NCI-H1694 (cell line): ENCODE results near the gene ACOXL.

Experiments
- DNase-seq: peaks from one replicate; lab custom pipeline; 2025; lab: John Stamatoyannopoulos, UW

ACOXL gene

GRCh38 chr2:110875384-110875725, 143.0 kb downstream of the ACOXL start:
- no peak for DNase-seq

- no peak for DNase-seq
Measured at GRCh38 chr2:110876167-110876999, 144.0 kb downstream of the ACOXL start.

GRCh38 chr2:110877031-110877827, 144.9 kb downstream of the ACOXL start:
- no peak for DNase-seq

GRCh38 chr2:110878150-110878549, 145.8 kb downstream of the ACOXL start:
- DNase-seq: no peak

DNA sequence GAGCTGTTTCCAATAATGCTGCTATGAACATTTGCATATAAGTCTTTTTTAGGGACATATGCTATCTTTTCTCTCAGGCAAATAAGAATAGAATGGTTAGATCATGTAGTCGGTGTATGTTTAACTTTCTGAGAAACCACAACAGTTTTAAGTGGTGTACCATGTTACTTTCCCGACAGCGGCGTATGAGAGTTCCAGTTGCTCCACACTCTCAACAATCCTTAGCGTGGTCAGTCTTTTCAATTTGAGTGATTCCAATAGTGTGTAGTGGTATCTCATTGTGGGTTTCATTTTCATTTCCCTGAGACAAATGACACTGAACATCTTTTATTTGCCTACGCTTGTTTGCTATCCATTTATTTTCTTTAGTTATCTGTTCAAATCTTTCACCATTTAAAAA, 149.5 kb downstream of the ACOXL start:
- DNase-seq: no peak

- no peak for DNase-seq
Measured at GRCh38 chr2:110883406-110883805, 151.0 kb downstream of the ACOXL start.

DNA sequence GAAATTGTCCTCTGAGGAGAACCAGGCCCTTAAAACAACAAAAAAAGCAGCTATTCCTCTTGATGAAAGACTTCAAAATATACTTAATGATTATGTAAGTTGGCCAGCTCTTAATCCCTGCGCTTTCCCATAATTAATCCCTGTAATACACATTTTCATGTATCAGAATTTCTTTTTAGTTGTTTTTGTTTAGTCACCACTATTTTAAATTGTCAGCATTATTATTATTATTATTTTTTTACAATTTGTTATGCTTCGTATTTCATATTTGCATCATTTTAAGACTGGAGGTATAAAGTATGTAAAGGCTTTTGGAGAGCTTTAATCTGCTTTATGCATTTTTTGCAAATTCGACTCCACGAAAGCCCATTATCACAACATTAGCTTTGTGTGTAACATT, 152.9 kb downstream of the ACOXL start:
- no peak for DNase-seq

- DNase-seq: no peak
Measured at GRCh38 chr2:110886826-110887573, 154.6 kb downstream of the ACOXL start.

- no peak for DNase-seq
Measured at GRCh38 chr2:110888411-110888810, 156.0 kb downstream of the ACOXL start.

DNA sequence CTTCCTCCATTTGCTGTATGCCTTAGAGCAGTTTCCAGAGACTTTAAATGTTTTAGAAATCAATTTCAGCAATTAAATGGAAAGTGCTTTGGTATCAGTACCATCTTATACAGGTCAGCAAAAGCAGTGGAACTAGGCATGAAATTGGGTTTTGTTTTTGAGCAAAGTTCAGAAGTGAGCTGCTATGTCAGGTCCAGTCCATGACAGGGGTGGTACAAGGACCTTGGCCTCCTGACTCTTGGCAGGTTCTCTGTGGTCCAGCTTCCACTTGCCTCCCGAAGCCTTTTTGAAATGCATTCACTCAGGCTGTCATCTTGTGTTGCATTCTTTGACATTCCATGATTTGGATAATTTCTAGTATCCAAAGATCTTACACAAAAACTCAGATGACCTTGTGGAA, 159.3 kb downstream of the ACOXL start:
- DNase-seq: no peak

DNA sequence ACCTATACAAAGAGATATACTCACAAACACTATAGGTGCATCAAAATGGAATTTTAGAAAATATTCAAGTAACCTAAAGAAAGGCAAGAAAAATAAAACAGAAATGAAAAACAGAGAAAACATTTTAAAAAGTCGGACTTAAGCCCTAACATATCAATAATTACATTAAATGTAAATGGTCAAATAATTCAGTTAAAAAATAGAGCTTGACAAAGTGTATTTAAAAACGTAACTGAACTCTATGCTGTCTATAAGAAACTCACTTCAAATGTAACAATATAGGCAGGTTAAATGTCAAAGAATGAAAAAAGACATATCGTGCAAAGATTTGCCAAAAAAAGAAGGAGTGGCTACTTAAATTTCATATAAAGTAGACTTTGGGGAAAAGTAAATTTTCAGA, 163.9 kb downstream of the ACOXL start:
- no peak for DNase-seq

GRCh38 chr2:110897966-110898365, 165.6 kb downstream of the ACOXL start:
- no peak for DNase-seq

- DNase-seq: no peak
Measured at GRCh38 chr2:110900191-110900590, 167.8 kb downstream of the ACOXL start.

DNA sequence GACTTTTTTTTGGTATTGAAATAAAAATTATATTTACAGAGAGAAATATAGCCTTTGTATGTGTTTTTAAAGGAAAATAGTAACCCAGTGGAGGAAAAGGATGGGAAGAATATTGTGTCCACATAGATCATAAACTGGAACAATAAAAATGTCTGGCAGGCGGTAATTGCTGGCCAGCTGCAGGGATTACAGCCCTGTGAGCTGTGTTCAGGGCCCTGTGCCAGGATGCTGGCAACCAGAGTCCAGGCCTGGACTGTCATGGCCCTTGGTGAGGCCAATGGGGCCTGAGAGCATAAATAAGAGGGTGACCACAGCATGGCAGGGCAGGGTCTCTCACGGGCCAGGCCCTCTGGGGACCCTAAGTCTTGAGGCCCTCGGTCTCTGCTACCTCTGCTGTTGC, 171.2 kb downstream of the ACOXL start:
- DNase-seq: no peak

- DNase-seq: no peak
Measured at GRCh38 chr2:110904116-110904778, 171.9 kb downstream of the ACOXL start.

GRCh38 chr2:110904779-110905148, 172.4 kb downstream of the ACOXL start:
- DNase-seq: no peak

GRCh38 chr2:110905217-110905616, 172.8 kb downstream of the ACOXL start:
- DNase-seq: no peak

DNA sequence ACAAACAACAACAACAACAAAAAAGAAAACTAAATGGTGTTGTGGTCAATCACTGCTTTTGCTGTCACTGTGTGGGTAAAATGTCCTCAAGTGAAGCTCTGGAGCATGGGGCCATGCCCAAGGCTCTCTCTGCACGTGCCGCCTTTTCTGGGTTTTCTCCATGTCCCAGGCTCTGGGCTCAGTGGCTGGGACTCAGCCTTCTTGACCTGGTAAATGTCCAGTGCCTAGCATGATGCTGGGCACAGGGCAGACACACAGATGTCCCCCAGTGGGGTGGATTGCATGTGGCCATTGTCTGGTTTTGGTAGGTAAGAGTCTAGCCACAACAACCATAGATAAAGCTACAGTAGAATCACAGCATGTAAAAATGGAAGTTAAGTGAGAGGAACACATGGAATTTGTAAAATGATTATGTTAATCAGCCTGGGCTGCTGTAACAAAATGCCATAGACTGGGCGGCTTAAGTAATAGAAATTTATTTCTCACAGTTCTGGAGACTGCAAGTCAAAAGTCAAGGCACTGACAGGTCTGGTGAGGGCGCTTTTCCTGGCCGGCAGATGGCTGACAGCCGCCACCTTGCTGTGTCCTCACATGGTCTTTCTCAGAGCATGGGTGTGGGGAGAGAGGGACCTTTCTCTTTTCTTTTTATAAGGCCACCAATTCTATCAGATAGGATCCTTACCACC, 174.4 kb downstream of the ACOXL start:
- DNase-seq: no peak

DNA sequence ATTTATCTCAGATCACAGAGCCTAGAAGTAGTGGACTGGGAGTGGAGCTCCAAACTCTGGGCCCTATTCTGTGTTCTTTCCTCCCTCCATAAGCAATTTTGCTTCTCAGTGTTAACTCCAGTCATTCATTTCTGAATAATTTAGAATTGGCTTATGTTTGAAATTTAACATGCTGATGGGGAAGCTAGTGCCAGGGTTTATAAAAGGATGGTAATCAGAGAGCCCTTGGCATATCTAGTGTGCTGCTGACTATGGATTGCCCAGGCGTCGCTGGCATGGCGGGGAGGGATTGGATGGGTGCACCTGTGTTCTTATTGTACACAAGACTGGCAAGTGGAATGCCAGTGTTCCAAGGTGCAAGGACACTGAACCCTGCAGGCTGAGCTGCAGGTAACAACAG, 177.1 kb downstream of the ACOXL start:
- DNase-seq: no peak

GRCh38 chr2:110910423-110910822, 178.1 kb downstream of the ACOXL start:
- DNase-seq: no peak

DNA sequence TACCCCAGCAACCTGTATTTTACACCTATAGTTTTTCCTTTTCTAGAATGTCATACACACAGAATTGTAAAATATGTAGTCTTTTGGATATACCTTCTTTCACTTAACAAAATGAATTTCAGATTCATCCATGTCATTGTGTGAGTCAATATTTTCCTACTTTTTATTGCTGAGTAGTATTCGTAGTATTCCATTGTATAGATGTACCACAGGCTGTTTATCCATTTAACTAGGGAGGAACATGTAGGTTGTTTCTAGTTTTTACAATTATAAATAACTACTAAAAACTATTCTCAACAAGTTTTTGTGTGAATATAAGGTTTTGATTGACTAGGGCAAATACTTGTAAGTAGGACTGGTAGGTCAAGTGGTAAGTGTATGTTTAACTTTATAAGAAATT, 187.4 kb downstream of the ACOXL start:
- no peak for DNase-seq

GRCh38 chr2:110925479-110925878, 193.1 kb downstream of the ACOXL start:
- DNase-seq: no peak
